ENCODE measurements around the gene C20orf204.
A peak's percentile ranks its signal among the peaks of the same experiment; 100 is the strongest.

Gene C20orf204

DNA sequence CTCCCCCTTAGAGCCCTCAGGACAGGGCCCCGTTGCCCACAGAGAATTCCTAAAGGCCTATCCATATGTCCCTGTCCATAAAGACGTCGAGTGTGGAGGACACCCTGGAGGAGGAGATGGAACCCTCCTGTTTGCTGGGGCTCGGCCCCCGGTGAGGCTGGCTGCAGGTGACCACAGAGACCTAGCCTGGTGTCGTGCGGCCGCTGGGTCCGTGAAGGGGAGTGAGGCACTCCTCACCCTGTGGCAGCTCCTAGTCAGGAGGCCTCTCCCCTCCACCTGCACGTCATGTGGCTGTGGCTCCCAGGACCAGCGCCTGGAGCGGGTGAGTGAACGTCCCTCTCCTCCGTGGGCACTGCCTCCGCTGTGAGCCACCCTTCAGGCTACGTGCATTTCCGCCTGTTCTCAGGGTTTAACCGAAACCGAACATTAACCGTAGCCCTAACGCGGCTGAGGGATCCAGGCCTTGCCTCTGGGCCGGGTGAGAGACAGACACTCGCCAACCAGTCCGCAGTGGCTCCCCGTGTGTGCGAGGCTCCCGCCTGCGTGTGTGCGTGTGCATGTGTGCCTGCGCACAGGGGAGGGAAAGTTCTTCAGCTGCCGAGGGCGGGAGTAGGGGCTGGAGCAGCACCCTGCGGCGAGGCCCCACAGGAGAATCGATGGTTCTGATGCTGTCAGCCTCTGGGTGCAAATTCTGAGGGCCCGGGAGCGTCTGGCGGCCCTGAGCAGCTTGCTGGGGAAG lies 21.1 kb downstream of the C20orf204 start:
- peak; percentile 40 for DNase-seq

GRCh38 chr20:64057628-64058498 lies 21.9 kb downstream of the C20orf204 start:
- DNase-seq, result peak; percentile 92

GRCh38 chr20:64058536-64058935 lies 22.6 kb downstream of the C20orf204 start:
- no peak for DNase-seq

DNA sequence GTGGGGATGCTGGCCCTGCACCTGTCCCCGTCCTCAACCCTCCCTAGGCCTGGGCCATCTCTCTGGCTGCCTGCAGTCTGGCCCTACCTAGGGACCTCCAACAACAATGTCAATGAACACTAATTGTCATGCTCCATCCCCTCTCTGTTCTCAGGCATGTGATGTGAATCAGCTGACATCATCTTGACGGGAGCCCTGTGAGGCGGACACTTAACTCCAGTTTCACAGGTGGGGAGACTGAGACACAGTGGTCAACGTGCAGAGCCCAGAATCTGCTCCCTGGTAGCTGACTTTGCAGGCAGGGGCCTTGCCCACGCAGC lies 26.3 kb downstream of the C20orf204 start:
- DNase-seq, result no peak

GRCh38 chr20:64062596-64063388 lies 26.8 kb downstream of the C20orf204 start, which contains the start of gene TCEA2:
TSS of gene TCEA2 (plus strand) at chr20:64063198. CDS start at chr20:64063313, 115 bp downstream.
- DNase-seq, result peak; percentile 97

DNA sequence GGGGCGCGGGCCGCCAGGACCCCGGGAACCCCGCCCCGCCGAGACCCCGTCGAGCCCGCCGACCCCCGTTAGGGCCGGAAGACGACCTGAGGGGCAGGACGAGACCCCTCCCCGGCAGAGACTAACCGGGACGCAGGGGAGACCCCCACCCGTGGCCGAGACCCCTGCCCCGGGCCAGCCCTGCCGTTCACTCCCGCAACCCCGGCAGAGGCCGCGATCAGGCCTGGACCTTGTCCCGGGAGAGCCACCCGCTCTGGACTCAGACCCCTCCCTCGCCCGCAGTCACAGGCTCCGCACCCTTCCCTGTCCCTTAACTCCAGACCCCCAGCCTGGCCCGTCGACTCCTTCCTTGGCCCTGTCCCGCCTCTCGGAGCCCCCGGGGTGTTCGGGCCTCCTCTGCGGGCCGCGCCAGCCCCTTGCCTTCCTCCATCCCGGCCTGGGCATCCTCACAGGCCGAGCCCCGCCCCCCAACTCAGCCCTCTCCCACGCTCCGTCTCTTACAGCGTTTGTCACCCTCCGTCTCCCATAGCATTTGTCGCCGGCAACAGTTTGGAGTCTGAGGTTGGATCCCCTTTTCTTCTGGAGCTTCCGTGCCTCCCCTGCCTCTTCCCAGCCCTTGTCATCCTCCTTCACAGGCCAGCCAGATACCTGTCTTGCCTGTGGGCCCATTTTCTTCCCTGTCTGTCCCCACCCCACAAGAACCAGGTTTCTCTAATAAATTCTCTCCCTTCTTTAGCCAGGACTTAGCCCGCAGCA lies 27.6 kb downstream of the C20orf204 start:
- peak; percentile 66 for DNase-seq

DNA sequence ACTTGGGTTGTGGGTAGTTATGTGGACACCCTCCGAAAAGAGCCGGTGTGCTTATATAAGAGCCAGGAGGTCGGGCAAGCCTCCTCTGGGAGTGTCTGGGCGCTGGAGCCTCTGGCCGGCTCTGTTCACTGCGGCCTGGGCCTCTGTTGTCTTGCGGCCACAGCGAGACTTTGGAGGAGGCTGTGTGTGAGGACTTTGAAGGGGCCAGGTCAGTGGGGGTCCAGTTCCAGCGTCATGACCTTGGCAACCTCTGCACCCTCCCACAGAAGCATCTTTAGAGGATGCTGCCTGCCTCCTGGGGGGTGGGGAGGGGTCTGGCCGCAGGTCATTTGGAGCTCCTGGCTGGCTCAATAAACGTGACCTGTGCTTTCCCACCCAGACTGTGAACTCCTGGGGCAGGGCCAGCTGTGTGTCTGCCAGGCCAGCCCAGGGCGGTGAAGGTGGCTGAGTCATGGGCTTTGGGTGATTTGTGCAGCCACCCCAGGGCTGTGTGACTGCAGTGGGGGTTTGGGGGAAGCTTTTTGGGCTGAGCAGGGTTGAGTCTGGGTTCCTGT lies 28.2 kb downstream of the C20orf204 start:
- DNase-seq, result no peak

DNA sequence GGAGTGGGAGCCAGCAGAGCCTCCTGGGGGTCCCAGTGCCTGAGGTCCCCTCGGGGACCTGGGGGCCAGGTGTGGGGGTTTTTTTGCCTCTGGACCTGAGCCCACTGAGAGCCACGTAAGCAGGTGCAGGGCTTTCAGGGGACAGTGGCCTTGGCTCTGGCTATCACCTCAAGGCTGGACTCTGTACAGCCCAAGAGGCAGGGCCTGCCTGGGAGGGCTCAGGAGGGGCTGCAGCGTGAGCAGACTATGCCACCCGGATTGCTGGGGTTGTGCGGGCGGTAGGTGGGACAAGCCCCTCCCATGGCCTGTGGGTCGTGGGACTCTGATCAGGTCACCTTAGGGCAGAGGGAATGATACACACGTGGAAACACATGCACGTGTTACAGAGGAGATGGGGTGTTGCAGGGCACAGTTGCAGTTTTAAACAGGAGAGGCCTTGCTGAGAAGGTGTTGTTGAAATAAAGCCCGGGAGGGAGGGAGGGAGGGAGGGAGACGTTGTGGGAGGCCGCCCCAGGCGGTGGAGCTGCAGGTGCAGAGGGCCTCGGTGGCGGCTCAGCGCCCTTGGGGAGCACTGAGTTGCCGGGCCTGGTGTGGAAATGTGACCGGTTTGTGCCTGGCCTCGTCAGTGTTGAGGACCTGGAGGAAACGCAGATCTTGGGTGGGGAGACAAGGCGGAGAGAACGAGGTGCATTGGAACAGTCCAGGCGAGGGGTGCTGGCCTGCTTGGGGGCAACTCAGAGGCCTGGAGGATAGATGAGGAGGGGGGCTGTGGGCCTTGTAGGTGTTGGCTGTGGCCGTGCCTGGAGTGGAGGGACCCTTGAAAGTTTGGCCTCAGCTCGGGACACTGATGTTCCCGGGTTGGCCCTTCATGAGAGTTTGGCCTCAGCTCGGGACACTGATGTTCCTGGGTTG lies 29.3 kb downstream of the C20orf204 start:
- no peak for DNase-seq

- peak; percentile 76 for DNase-seq
Measured at GRCh38 chr20:64065974-64066343, 30.0 kb downstream of the C20orf204 start.

DNA sequence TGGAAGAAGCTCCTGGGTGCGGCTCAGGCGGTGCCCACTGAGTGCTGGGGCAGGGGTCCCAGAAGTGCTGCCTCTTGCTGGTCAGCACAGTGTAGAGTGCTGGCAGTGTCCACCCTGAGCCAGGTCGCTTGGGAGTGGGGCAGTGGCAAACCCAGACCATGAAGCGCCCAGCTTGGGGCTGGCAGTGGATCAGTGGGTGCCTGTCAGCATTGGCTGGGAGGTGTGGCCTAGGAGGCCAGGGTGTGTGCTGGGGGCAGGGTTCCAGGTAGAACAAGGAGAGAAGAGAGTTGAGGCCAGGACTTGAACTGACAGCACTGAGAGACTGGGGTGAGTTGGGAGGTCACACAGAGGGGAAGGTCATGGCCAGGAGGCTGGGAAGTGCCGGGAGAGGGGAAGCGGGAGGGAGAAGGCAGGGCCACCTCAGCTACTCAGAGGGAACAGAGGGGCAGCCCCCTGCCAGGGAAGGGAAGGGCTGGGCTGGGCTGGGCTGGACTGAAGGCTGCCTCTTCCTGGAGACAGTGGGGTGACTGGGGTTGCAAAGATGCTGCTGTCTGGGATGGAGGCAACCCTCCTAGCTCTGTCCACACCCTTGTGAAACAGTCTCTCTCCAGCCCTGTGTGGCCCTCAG lies 31.1 kb downstream of the C20orf204 start:
- DNase-seq, result no peak

- DNase-seq, result no peak
Measured at GRCh38 chr20:64067733-64068307, 31.8 kb downstream of the C20orf204 start.

GRCh38 chr20:64068386-64069208 lies 32.6 kb downstream of the C20orf204 start:
- no peak for DNase-seq

GRCh38 chr20:64069209-64069613 lies 33.2 kb downstream of the C20orf204 start:
- no peak for DNase-seq

- DNase-seq, result no peak
Measured at GRCh38 chr20:64069614-64070243, 33.7 kb downstream of the C20orf204 start.

DNA sequence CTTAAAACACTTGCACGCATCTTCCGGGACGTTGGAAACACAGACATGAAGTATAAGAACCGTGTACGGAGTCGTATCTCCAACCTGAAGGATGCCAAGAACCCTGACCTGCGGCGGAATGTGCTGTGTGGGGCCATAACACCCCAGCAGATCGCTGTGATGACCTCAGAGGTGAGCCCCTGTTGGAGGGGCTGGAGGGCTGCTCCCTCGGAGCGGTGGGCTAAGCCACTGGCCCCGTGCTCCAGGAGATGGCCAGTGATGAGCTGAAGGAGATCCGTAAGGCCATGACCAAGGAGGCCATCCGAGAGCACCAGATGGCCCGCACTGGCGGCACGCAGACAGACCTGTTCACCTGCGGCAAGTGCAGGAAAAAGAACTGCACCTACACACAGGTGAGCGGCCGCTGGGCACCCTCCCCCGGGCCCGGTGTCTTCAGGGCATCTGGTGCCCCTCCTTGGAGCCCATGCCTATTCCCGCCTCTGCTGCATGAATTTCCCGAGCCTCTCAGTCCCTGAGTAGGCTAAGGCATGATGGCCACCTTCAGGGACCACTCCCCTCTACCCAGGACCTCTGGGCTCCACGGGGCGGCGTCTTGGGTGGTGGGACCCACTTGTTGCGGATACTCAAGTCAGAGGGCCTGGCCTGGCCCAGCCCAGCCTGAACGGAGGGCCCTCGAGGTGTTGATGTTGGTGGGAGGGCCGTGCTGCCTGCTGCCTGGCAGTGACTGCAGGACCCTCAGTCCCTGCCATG lies 34.4 kb downstream of the C20orf204 start:
- no peak for DNase-seq

DNA sequence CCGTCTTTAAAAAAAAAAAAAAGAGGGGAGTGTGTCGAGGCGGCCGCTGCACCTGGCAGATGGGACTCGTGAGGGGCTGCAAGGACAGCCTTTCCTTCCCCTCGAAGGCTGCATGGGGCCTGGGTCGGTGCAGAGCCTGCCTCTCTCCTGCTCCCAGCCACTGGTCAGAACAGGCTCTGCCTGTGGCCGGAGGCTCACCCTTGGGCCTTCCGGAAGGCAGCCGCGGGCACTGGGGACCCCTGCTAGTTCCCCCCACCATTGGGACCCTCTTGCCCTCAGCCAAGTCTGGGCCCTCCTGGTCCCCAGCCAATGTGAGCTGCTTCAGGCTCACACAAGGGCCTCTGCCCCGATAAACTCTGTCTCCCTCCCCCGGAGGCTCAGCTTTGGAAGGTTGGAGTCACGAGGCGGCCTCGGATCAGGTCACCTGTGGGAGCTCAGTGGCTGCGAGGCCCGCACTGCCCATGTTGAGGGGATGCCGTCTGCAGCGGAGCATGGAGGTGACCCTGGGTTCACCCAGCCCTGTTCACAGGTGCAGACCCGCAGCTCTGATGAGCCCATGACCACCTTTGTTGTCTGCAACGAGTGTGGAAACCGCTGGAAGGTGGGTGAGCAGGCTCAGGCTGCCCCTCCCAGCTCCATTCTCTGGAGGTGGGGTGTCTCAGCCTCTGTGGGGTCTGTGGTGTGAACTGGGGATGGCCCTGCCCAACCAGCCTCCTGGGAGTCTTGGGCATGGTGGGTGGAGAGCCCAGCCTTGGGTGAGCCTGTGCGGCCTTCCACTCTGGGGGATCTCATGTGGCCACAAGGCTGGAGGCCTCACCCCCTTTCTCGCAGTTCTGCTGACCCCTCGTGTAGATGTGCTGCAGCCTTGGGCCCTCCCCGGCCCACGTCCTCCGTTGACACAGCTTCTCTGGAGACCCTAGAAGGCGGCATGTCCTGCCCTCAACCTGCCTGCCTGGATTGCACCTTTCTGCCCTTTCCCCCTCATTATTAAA lies 35.7 kb downstream of the C20orf204 start:
- DNase-seq, result no peak

Data from activated CD4-positive, alpha-beta T cell treated with anti-CD3 and anti-CD28 coated beads for 48 hours (primary cell).